ENCODE data around the gene CYP27A1. TPM values are rescaled to one million over a fixed set of nuclear protein-coding genes. Genes with fewer than 3 reads are reported as not detected.

The CYP27A1 gene
- total RNA-seq, 3 donors from 2014 or later = 25.6 to 65.0 (median 28.8) TPM

GRCh38 chr2:218814540-218815243 is 32.7 kb downstream of the CYP27A1 start:
- Histone ChIP-seq H3K4me1 (no peaks in the 10 kb centered on the region), H3K9me3 (no peaks in the 10 kb centered on the region), H3K4me3 (no peak overlapping the region), H3K36me3 (peaks cover 14% of the 10 kb centered on the region), H3K27ac (no peak overlapping the region), H3K27me3 (no peaks in the 10 kb centered on the region)
- no peak for DNase-seq (ENCODE audit: low spot score in 2 of 2)
- intact Hi-C loops (cut with DNase I; ENCODE audit: low total_unique reads) = no loop called here
- TF ChIP-seq POLR2AphosphoS5 (IDR thresholded peaks at IDR 0.05) (no peak), CTCF (IDR thresholded peaks at IDR 0.05) (no peak), POLR2A (IDR thresholded peaks at IDR 0.05) (no peak)

- Histone ChIP-seq H3K9me3 (no peaks in the 10 kb centered on the region), H3K27me3 (no peaks in the 10 kb centered on the region), H3K27ac (no peak overlapping the region), H3K36me3 (peaks cover 14% of the 10 kb centered on the region), H3K4me1 (no peaks in the 10 kb centered on the region), H3K4me3 (no peak overlapping the region)
- DNase-seq (ENCODE audit: low spot score in 2 of 2) = no peak
- no peak for TF ChIP-seq POLR2AphosphoS5 (IDR thresholded peaks at IDR 0.05)
- TF ChIP-seq CTCF (IDR thresholded peaks at IDR 0.05) = no peak
- no peak for TF ChIP-seq POLR2A (IDR thresholded peaks at IDR 0.05)
- intact Hi-C loops (cut with DNase I; ENCODE audit: low total_unique reads) = no loop called here
Measured at GRCh38 chr2:218815244-218815637, 33.3 kb downstream of the CYP27A1 start.

GRCh38 chr2:218815649-218816048 is 33.7 kb downstream of the CYP27A1 start:
- H3K36me3 ChIP-seq = peaks cover 14% of the 10 kb centered on the region
- intact Hi-C loops (cut with DNase I; ENCODE audit: low total_unique reads) = no loop called here
- no peak for DNase-seq (ENCODE audit: low spot score in 2 of 2)
- no peak overlapping the region for H3K27ac ChIP-seq
- no peak overlapping the region for H3K4me3 ChIP-seq
- no peak for TF ChIP-seq POLR2AphosphoS5 (IDR thresholded peaks at IDR 0.05)
- no peak for TF ChIP-seq CTCF (IDR thresholded peaks at IDR 0.05)
- TF ChIP-seq POLR2A (IDR thresholded peaks at IDR 0.05) = no peak
- no peaks in the 10 kb centered on the region for H3K9me3 ChIP-seq
- H3K27me3 ChIP-seq = no peaks in the 10 kb centered on the region
- H3K4me1 ChIP-seq = no peaks in the 10 kb centered on the region

- TF ChIP-seq CTCF (IDR thresholded peaks at IDR 0.05) (no peak), POLR2AphosphoS5 (IDR thresholded peaks at IDR 0.05) (no peak), POLR2A (IDR thresholded peaks at IDR 0.05) (no peak)
- Histone ChIP-seq H3K27ac (no peak overlapping the region), H3K9me3 (no peaks in the 10 kb centered on the region), H3K27me3 (no peaks in the 10 kb centered on the region), H3K4me1 (no peaks in the 10 kb centered on the region), H3K4me3 (no peak overlapping the region), H3K36me3 (peaks cover 14% of the 10 kb centered on the region)
- intact Hi-C loops (cut with DNase I; ENCODE audit: low total_unique reads) = no loop called here
- no peak for DNase-seq (ENCODE audit: low spot score in 2 of 2)
Measured at GRCh38 chr2:218816561-218817011, 34.6 kb downstream of the CYP27A1 start.

GRCh38 chr2:218819093-218819492 is 37.1 kb downstream of the CYP27A1 start:
- intact Hi-C loops (cut with DNase I; ENCODE audit: low total_unique reads) = no loop called here
- no peak for DNase-seq (ENCODE audit: low spot score in 2 of 2)
- no peaks in the 10 kb centered on the region for H3K4me1 ChIP-seq
- no peak overlapping the region for H3K27ac ChIP-seq
- no peaks in the 10 kb centered on the region for H3K27me3 ChIP-seq
- no peaks in the 10 kb centered on the region for H3K9me3 ChIP-seq
- no peak overlapping the region for H3K4me3 ChIP-seq
- TF ChIP-seq POLR2A (IDR thresholded peaks at IDR 0.05) = no peak
- no peak for TF ChIP-seq CTCF (IDR thresholded peaks at IDR 0.05)
- H3K36me3 ChIP-seq = peaks cover 14% of the 10 kb centered on the region
